AG04449 (cell line): Measurements from ENCODE around the gene ARHGAP45.
A peak's percentile ranks its signal among the peaks of the same experiment; 100 is the strongest.
"Not testable (repeated sequence)": the region's sequence is repeated elsewhere in the genome, so short reads cannot be mapped to it uniquely, and the experiment has no call there.

ENCODE experiments used
- CTCF ChIA-PET: fragments of 350-600 bp; formaldehyde crosslinking; extraction: SDS; loops from one replicate; lab custom pipeline; 2021; ENCODE audit warnings: antibody characterized with exemption; lab: Yijun Ruan, JAX
- POLR2A ChIA-PET: fragments of 400-600, 350-600 bp; formaldehyde crosslinking; extraction: SDS; loops from one replicate; lab custom pipeline; 2020; ENCODE audit warnings: antibody characterized with exemption, inconsistent platforms; lab: Yijun Ruan, JAX
- DNase-seq: peaks from one replicate; pipeline ENCODE4 v3.0.0-alpha.2; 2010; ENCODE audit warnings: low read depth, low spot score
- H3K4me3 ChIP-seq: 2 replicates; pipeline ENCODE4 v1.5.1; 2011; ENCODE audit warnings: low read depth, mild to moderate bottlenecking, control low read depth, low read length
- CTCF ChIP-seq: IDR thresholded peaks from one replicate; pipeline ENCODE4 v1.5.1; 2011; ENCODE audit warnings: mild to moderate bottlenecking, moderate library complexity, low read length, control low read depth, inconsistent platforms; ENCODE audit not compliant: insufficient read depth; ENCODE audit errors: missing control alignments

The ARHGAP45 gene

GRCh38 chr19:1125601-1126467 lies 58.9 kb downstream of the ARHGAP45 start:
- DNase-seq = no peak
- CTCF ChIA-PET = interaction anchor here (1.5 to 5.2 kb wide), 3 partner anchors 12 to 69 kb away, joined by 4 to 37 read pairs (median 21); no protein-coding TSS in a partner anchor
- no peak overlapping the region for H3K4me3 ChIP-seq
- POLR2A ChIA-PET = interaction anchor here (1.0 to 1.1 kb wide), 2 partner anchors 12 to 15 kb away, joined by 4 to 5 read pairs; no protein-coding TSS in a partner anchor
- TF ChIP-seq CTCF = no peak

GRCh38 chr19:1126984-1127760 lies 60.2 kb downstream of the ARHGAP45 start:
- DNase-seq = no peak
- no peak overlapping the region for H3K4me3 ChIP-seq
- ChIA-PET POLR2A (no interaction called here), CTCF (interaction anchor here (1.5 to 5.2 kb wide), 3 partner anchors 14 to 68 kb away, joined by 4 to 37 read pairs (median 21); no protein-coding TSS in a partner anchor)
- no peak for TF ChIP-seq CTCF

GRCh38 chr19:1128106-1128505 lies 61.1 kb downstream of the ARHGAP45 start:
- H3K4me3 ChIP-seq = no peak overlapping the region
- POLR2A ChIA-PET = no interaction called here
- CTCF ChIA-PET = interaction anchor here (0.9 to 1.0 kb wide), 2 partner anchors 11 to 15 kb away, joined by 3 to 7 read pairs; no protein-coding TSS in a partner anchor
- TF ChIP-seq CTCF = no peak
- no peak for DNase-seq

GRCh38 chr19:1129084-1129483 lies 62.1 kb downstream of the ARHGAP45 start:
- H3K4me3 ChIP-seq, POLR2A ChIA-PET, DNase-seq: not testable (repeated sequence)
- CTCF ChIA-PET = interaction anchor here (1.0 to 4.7 kb wide), 2 partner anchors 12 to 65 kb away, joined by 3 to 17 read pairs; no protein-coding TSS in a partner anchor

- POLR2A ChIA-PET = no interaction called here
- CTCF ChIA-PET = interaction anchor here (2.1 to 4.7 kb wide), 2 partner anchors 17 to 65 kb away, joined by 13 to 17 read pairs; no protein-coding TSS in a partner anchor
- peak overlapping the region; percentile 1; the same call in 1 of the 2 replicates for H3K4me3 ChIP-seq
- no peak for DNase-seq
- no peak for TF ChIP-seq CTCF
Measured at GRCh38 chr19:1129535-1129934, 62.6 kb downstream of the ARHGAP45 start.
